Measurements from ENCODE around the gene FBLN5. TPM values are rescaled to one million over a fixed set of nuclear protein-coding genes. Genes with fewer than 3 reads are reported as not detected.

The FBLN5 gene
- total and polyA plus RNA-seq, 2 donors (not counting 3 experiments of a cell fraction or from before 2014, with no cell fraction given) = 27.6 to 33.1 TPM

DNA sequence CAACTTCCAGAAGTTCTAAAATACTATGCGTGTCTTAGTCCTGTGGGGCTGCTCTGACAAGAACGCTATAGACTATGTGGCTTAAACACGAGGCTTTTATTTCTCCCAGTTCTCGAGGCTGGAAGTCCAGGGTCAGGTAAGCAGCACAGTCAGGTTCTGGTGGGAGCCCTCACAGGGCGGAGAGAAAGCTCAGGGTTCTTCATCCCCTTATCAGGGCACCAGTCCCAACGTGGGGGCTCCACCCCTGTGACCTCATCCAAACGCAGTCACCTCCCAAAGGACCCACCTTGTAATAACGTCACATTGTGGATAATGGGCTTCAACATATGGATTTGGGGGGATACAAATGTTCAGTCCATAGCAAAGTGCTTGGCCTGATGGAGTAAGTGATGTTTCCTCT is 43.0 kb downstream of the FBLN5 start:
- Histone ChIP-seq H3K4me3 (replicated peaks in 1 of 3; ENCODE audit: insufficient read depth in 1 of 3, low read depth in 1 of 3, low read length in 3 of 3) (no peak overlapping the region), H3K36me3 (ENCODE audit: control insufficient read depth in 2 of 2, extremely low read depth in 1 of 2, insufficient read depth in 2 of 2, low read length in 2 of 2) (no peaks in the 10 kb centered on the region), H2AFZ (ENCODE audit: low read depth, low read length) (no peak overlapping the region), H3K4me2 (ENCODE audit: insufficient read depth, low read length) (no peak overlapping the region), H3K79me2 (ENCODE audit: control insufficient read depth, insufficient read depth, low read length) (no peaks in the 10 kb centered on the region), H3K27ac (ENCODE audit: insufficient read depth, low read depth, low read length) (no peak overlapping the region), H4K20me1 (replicated peaks; ENCODE audit: control insufficient read depth, extremely low read depth, insufficient read depth, low read length) (no peaks in the 10 kb centered on the region), H3K9me1 (replicated peaks; ENCODE audit: control insufficient read depth, extremely low read depth, insufficient read depth, low read length) (no peaks in the 10 kb centered on the region), H3K4me1 (ENCODE audit: control insufficient read depth, extremely low read depth, insufficient read depth, low read length) (no peaks in the 10 kb centered on the region), H3K27me3 (ENCODE audit: control insufficient read depth in 2 of 2, insufficient read depth in 2 of 2, low read length in 2 of 2) (no peaks in the 10 kb centered on the region), H3K9me3 (replicated peaks; ENCODE audit: control insufficient read depth, insufficient read depth, low read length) (no peaks in the 10 kb centered on the region), H3K9ac (replicated peaks; ENCODE audit: extremely low read depth, insufficient read depth, low read length) (no peak overlapping the region)
- CTCF ChIA-PET = interaction anchor here (1.6 kb wide), 1 partner anchor 10 kb away, joined by 4 read pairs; no protein-coding TSS in a partner anchor
- no peak for FAIRE-seq
- no TSS peak for BruUV-seq (replicated peaks)
- POLR2A ChIA-PET = no interaction called here
- intact Hi-C loops (cut with micrococcal nuclease) (no loop called here), dilution Hi-C loops (cut with MboI; ENCODE audit: extremely low pct_ligation_motif_present, low sequenced_read_pairs) (no loop called here)
- TF ChIP-seq MYC (IDR thresholded peaks at IDR 0.05; ENCODE audit: low read depth, low read length) (no peak), POLR2AphosphoS5 (IDR thresholded peaks at IDR 0.05; ENCODE audit: insufficient read depth, low read depth, low read length) (no peak), GATA2 (IDR thresholded peaks at IDR 0.05; ENCODE audit: insufficient read depth, insufficient read length, low read depth, low read length) (no peak), POLR2A (IDR thresholded peaks at IDR 0.05; ENCODE audit: low read depth, low read length) (no peak), FOS (IDR thresholded peaks at IDR 0.05; ENCODE audit: borderline replicate concordance, insufficient read depth, low read length) (no peak), JUN (IDR thresholded peaks at IDR 0.05; ENCODE audit: borderline replicate concordance, insufficient read depth, insufficient read length, low read depth) (no peak), EZH2 (IDR thresholded peaks at IDR 0.05; ENCODE audit: borderline replicate concordance, low read depth, low read length, severe bottlenecking) (no peak)
- TF ChIP-seq, protein P1, sequence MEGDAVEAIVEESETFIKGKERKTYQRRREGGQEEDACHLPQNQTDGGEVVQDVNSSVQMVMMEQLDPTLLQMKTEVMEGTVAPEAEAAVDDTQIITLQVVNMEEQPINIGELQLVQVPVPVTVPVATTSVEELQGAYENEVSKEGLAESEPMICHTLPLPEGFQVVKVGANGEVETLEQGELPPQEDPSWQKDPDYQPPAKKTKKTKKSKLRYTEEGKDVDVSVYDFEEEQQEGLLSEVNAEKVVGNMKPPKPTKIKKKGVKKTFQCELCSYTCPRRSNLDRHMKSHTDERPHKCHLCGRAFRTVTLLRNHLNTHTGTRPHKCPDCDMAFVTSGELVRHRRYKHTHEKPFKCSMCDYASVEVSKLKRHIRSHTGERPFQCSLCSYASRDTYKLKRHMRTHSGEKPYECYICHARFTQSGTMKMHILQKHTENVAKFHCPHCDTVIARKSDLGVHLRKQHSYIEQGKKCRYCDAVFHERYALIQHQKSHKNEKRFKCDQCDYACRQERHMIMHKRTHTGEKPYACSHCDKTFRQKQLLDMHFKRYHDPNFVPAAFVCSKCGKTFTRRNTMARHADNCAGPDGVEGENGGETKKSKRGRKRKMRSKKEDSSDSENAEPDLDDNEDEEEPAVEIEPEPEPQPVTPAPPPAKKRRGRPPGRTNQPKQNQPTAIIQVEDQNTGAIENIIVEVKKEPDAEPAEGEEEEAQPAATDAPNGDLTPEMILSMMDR (IDR thresholded peaks at IDR 0.05; ENCODE audit: extremely low read depth in 1 of 2, insufficient read depth in 1 of 2, low read depth in 1 of 2, low read length in 2 of 2) = no peak
- TF ChIP-seq, protein P2, sequence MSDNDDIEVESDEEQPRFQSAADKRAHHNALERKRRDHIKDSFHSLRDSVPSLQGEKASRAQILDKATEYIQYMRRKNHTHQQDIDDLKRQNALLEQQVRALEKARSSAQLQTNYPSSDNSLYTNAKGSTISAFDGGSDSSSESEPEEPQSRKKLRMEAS (IDR thresholded peaks at IDR 0.05; ENCODE audit: insufficient read depth, insufficient read length) = no peak
- no peak for DNase-seq (ENCODE audit: low read depth, low spot score)

Measured in endothelial cell of umbilical vein (primary cell).